ENCODE data around the gene SMO. TPM values are rescaled to one million over a fixed set of nuclear protein-coding genes. Genes with fewer than 3 reads are reported as not detected.
A peak's percentile ranks its signal among the peaks of the same experiment; 100 is the strongest.

SMO gene
- total and polyA plus RNA-seq, 9 of the 15 experiments (the other 6 are each of a cell fraction or from before 2014, with no cell fraction given): 0.05 to 0.13 (median 0.10) TPM; not detected in 5

DNA sequence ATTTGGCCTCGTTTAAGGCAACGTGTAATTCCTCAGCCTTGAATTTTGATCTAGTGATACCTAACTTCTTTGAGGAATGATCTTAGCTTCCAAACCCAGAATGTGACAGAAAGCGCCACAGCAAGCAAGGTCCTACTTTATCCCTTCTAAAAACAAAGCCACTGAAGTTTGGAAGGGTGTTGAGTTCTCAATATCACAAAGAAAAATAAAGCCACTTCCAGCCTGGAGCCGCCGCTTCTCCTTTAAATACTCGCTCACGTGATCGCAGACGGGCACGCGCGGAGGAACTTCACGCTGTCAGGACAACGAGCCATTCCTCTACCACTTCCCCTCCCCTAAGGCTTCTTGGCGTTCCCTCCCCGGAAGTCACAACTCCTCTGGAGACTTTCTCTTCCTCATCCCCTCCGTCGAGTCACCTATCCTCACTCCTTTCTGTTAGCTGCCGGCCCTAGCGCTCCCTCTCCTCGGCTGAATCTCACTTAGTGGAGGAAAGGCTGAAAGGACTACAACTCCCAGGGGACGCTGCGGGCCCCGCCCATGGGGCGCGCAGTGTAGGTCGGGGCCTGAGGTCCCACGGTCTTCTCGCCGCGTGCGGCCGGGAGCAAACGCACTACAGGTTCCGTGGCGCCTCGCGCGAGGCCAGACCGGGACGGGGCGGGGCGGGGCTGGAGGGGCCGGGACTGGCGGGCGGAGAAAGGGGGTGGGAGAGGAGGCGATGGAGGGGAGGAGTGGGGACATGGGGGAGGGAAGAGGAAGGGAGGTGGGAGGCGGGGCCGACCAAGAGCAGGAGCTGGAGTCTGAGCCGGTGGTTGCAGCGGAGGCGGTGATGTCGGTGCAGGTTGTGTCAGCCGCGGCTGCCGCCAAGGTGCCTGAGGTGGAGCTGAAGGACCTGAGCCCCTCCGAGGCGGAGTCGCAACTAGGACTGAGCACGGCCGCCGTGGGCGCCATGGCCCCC, 36.1 kb downstream of the SMO start, which contains the start of gene AHCYL2 (continued):
- TF ChIP-seq, protein P1, sequence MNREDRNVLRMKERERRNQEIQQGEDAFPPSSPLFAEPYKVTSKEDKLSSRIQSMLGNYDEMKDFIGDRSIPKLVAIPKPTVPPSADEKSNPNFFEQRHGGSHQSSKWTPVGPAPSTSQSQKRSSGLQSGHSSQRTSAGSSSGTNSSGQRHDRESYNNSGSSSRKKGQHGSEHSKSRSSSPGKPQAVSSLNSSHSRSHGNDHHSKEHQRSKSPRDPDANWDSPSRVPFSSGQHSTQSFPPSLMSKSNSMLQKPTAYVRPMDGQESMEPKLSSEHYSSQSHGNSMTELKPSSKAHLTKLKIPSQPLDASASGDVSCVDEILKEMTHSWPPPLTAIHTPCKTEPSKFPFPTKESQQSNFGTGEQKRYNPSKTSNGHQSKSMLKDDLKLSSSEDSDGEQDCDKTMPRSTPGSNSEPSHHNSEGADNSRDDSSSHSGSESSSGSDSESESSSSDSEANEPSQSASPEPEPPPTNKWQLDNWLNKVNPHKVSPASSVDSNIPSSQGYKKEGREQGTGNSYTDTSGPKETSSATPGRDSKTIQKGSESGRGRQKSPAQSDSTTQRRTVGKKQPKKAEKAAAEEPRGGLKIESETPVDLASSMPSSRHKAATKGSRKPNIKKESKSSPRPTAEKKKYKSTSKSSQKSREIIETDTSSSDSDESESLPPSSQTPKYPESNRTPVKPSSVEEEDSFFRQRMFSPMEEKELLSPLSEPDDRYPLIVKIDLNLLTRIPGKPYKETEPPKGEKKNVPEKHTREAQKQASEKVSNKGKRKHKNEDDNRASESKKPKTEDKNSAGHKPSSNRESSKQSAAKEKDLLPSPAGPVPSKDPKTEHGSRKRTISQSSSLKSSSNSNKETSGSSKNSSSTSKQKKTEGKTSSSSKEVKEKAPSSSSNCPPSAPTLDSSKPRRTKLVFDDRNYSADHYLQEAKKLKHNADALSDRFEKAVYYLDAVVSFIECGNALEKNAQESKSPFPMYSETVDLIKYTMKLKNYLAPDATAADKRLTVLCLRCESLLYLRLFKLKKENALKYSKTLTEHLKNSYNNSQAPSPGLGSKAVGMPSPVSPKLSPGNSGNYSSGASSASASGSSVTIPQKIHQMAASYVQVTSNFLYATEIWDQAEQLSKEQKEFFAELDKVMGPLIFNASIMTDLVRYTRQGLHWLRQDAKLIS (CRISPR knock-in tag; IDR thresholded peaks at IDR 0.05): peak; percentile 73
- TF ChIP-seq, protein P2, sequence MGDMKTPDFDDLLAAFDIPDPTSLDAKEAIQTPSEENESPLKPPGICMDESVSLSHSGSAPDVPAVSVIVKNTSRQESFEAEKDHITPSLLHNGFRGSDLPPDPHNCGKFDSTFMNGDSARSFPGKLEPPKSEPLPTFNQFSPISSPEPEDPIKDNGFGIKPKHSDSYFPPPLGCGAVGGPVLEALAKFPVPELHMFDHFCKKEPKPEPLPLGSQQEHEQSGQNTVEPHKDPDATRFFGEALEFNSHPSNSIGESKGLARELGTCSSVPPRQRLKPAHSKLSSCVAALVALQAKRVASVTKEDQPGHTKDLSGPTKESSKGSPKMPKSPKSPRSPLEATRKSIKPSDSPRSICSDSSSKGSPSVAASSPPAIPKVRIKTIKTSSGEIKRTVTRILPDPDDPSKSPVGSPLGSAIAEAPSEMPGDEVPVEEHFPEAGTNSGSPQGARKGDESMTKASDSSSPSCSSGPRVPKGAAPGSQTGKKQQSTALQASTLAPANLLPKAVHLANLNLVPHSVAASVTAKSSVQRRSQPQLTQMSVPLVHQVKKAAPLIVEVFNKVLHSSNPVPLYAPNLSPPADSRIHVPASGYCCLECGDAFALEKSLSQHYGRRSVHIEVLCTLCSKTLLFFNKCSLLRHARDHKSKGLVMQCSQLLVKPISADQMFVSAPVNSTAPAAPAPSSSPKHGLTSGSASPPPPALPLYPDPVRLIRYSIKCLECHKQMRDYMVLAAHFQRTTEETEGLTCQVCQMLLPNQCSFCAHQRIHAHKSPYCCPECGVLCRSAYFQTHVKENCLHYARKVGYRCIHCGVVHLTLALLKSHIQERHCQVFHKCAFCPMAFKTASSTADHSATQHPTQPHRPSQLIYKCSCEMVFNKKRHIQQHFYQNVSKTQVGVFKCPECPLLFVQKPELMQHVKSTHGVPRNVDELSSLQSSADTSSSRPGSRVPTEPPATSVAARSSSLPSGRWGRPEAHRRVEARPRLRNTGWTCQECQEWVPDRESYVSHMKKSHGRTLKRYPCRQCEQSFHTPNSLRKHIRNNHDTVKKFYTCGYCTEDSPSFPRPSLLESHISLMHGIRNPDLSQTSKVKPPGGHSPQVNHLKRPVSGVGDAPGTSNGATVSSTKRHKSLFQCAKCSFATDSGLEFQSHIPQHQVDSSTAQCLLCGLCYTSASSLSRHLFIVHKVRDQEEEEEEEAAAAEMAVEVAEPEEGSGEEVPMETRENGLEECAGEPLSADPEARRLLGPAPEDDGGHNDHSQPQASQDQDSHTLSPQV (IDR thresholded peaks at IDR 0.05): peak; percentile 95
- TF ChIP-seq NRF1 (conservative IDR thresholded peaks at IDR 0.05 in 1 of 2, IDR thresholded peaks at IDR 0.05 in 1 of 2) (peak; percentile 86 to 88), FOXK2 (conservative IDR thresholded peaks at IDR 0.05 in 1 of 2, IDR thresholded peaks at IDR 0.05 in 1 of 2; ENCODE audit: low read depth in 2 of 2) (peak; percentile 69 to 92), CBX1 (IDR thresholded peaks at IDR 0.05; ENCODE audit: low read depth) (peak; percentile 55; the same call in 1 of the 2 replicates), SIX5 (IDR thresholded peaks at IDR 0.05; ENCODE audit: borderline replicate concordance in 1 of 2, insufficient read depth in 1 of 2, low read depth in 1 of 2, low read length in 2 of 2) (peak; percentile 99), ZNF41 (CRISPR knock-in tag; conservative IDR thresholded peaks at IDR 0.05) (0 out of 2 replicates have a peak, but pooled peaks have one; percentile 50), ZNF766 (CRISPR knock-in tag; conservative IDR thresholded peaks at IDR 0.05) (peak; percentile 99)
- TF ChIP-seq, protein P3, sequence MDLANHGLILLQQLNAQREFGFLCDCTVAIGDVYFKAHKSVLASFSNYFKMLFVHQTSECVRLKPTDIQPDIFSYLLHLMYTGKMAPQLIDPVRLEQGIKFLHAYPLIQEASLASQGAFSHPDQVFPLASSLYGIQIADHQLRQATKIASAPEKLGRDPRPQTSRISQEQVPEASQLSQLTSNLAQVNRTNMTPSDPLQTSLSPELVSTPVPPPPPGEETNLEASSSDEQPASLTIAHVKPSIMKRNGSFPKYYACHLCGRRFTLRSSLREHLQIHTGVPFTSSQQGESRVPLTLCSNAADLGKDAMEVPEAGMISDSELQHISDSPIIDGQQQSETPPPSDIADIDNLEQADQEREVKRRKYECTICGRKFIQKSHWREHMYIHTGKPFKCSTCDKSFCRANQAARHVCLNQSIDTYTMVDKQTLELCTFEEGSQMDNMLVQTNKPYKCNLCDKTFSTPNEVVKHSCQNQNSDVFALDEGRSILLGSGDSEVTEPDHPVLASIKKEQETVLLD (IDR thresholded peaks at IDR 0.05): peak; percentile 78; the same call in 1 of the 2 replicates
- TF ChIP-seq, protein P4, sequence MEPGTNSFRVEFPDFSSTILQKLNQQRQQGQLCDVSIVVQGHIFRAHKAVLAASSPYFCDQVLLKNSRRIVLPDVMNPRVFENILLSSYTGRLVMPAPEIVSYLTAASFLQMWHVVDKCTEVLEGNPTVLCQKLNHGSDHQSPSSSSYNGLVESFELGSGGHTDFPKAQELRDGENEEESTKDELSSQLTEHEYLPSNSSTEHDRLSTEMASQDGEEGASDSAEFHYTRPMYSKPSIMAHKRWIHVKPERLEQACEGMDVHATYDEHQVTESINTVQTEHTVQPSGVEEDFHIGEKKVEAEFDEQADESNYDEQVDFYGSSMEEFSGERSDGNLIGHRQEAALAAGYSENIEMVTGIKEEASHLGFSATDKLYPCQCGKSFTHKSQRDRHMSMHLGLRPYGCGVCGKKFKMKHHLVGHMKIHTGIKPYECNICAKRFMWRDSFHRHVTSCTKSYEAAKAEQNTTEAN (CRISPR knock-in tag; IDR thresholded peaks at IDR 0.05): peak; percentile 91; the same call in 1 of the 2 replicates
- TF ChIP-seq, protein P5, sequence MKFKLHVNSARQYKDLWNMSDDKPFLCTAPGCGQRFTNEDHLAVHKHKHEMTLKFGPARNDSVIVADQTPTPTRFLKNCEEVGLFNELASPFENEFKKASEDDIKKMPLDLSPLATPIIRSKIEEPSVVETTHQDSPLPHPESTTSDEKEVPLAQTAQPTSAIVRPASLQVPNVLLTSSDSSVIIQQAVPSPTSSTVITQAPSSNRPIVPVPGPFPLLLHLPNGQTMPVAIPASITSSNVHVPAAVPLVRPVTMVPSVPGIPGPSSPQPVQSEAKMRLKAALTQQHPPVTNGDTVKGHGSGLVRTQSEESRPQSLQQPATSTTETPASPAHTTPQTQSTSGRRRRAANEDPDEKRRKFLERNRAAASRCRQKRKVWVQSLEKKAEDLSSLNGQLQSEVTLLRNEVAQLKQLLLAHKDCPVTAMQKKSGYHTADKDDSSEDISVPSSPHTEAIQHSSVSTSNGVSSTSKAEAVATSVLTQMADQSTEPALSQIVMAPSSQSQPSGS (CRISPR knock-in tag; IDR thresholded peaks at IDR 0.05): no peak

Data from K562 (cell line).